Measurements from ENCODE around the gene SOX3. TPM values are rescaled to one million over a fixed set of nuclear protein-coding genes. Genes with fewer than 3 reads are reported as not detected.

Gene SOX3
- total RNA-seq, 2 experiments from 2014 or later = not detected

DNA sequence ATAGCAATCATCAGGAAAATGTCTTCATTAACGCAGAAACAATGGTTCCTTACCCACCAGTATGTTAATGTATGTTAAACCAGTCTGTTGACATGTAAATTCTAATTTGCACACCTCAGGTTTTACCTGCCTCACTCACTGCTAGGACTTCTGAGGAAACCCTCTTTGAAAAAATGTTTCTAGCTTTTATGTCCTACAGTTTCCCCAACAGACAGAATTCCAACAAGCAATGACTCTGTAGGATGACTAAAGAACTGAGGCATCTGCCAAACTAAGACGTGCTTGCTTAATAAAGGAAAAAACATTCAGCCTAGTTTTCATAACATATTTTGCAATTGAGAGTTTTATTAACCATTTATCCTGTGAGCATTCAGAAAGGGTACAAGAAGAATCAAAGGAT, 20.6 kb upstream of the SOX3 start:
- H3K9me2 ChIP-seq (ENCODE audit: insufficient read depth, low read length) = no peaks in the 10 kb centered on the region
- BruUV-seq (replicated peaks) = no TSS peak
- no peaks in the 10 kb centered on the region for H3K9me3 ChIP-seq (ENCODE audit: low read length)
- no peak overlapping the region for H3K4me3 ChIP-seq (ENCODE audit: low read depth, low read length, poor library complexity, severe bottlenecking)
- no peak for TF ChIP-seq EZH2phosphoT487 (IDR thresholded peaks at IDR 0.05; ENCODE audit: borderline replicate concordance, low read depth, low read length)
- TF ChIP-seq, protein P1, sequence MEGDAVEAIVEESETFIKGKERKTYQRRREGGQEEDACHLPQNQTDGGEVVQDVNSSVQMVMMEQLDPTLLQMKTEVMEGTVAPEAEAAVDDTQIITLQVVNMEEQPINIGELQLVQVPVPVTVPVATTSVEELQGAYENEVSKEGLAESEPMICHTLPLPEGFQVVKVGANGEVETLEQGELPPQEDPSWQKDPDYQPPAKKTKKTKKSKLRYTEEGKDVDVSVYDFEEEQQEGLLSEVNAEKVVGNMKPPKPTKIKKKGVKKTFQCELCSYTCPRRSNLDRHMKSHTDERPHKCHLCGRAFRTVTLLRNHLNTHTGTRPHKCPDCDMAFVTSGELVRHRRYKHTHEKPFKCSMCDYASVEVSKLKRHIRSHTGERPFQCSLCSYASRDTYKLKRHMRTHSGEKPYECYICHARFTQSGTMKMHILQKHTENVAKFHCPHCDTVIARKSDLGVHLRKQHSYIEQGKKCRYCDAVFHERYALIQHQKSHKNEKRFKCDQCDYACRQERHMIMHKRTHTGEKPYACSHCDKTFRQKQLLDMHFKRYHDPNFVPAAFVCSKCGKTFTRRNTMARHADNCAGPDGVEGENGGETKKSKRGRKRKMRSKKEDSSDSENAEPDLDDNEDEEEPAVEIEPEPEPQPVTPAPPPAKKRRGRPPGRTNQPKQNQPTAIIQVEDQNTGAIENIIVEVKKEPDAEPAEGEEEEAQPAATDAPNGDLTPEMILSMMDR (conservative IDR thresholded peaks at IDR 0.05; ENCODE audit: low read length) = no peak
- intact Hi-C loops (cut with micrococcal nuclease; ENCODE audit: unreplicated experiment) = no loop called here
- H3K4me2 ChIP-seq (ENCODE audit: low read length) = no peak overlapping the region
- no peak for DNase-seq (ENCODE audit: low spot score)
- no peaks in the 10 kb centered on the region for H3K79me2 ChIP-seq (ENCODE audit: insufficient read depth, low read depth, low read length)
- CTCF ChIA-PET (ENCODE audit: unreplicated experiment) = no interaction called here
- H3K36me3 ChIP-seq (ENCODE audit: insufficient read depth, low read length) = no peaks in the 10 kb centered on the region
- no peaks in the 10 kb centered on the region for H3K4me1 ChIP-seq (ENCODE audit: insufficient read depth, low read length, poor library complexity, severe bottlenecking)
- H2AFZ ChIP-seq (ENCODE audit: low read length) = no peak overlapping the region
- POLR2A ChIA-PET = no interaction called here
- no peaks in the 10 kb centered on the region for H4K20me1 ChIP-seq (ENCODE audit: insufficient read depth, low read length)
- no peak overlapping the region for H3K27ac ChIP-seq (ENCODE audit: low read depth, low read length, poor library complexity, severe bottlenecking)

DNA sequence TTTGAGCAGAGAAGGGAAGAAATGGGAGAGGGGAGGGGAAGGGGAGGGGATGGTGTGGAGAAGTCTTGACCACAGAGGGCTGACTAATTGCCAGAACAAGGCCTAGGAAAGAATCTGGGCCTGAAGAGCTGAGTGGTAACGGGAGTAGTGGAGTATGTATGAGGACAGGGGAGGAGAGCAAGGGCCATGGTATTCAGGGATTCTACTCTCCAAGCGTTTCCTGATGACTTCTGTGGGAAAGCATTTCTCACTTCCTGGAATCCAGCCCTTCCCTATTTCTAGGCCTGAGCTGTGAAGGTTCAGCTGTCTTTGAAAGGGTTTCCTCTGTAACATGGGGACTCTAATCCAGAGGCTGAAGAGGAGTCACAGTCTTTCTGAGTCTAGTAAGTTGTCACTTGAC, 19.7 kb upstream of the SOX3 start:
- no peak overlapping the region for H3K4me3 ChIP-seq (ENCODE audit: low read depth, low read length, poor library complexity, severe bottlenecking)
- H3K4me2 ChIP-seq (ENCODE audit: low read length) = no peak overlapping the region
- intact Hi-C loops (cut with micrococcal nuclease; ENCODE audit: unreplicated experiment) = no loop called here
- no peaks in the 10 kb centered on the region for H3K4me1 ChIP-seq (ENCODE audit: insufficient read depth, low read length, poor library complexity, severe bottlenecking)
- BruUV-seq (replicated peaks) = no TSS peak
- TF ChIP-seq EZH2phosphoT487 (IDR thresholded peaks at IDR 0.05; ENCODE audit: borderline replicate concordance, low read depth, low read length) = no peak
- TF ChIP-seq, protein P1 (conservative IDR thresholded peaks at IDR 0.05; ENCODE audit: low read length) = no peak
- H2AFZ ChIP-seq (ENCODE audit: low read length) = no peak overlapping the region
- CTCF ChIA-PET (ENCODE audit: unreplicated experiment) = no interaction called here
- no peak for DNase-seq (ENCODE audit: low spot score)
- H3K9me2 ChIP-seq (ENCODE audit: insufficient read depth, low read length) = no peaks in the 10 kb centered on the region
- H3K36me3 ChIP-seq (ENCODE audit: insufficient read depth, low read length) = no peaks in the 10 kb centered on the region
- H3K9me3 ChIP-seq (ENCODE audit: low read length) = no peaks in the 10 kb centered on the region
- no peaks in the 10 kb centered on the region for H3K79me2 ChIP-seq (ENCODE audit: insufficient read depth, low read depth, low read length)
- no peaks in the 10 kb centered on the region for H4K20me1 ChIP-seq (ENCODE audit: insufficient read depth, low read length)
- POLR2A ChIA-PET = interaction anchor here (1.0 kb wide), 1 partner anchor 15 kb away, joined by 4 read pairs; no protein-coding TSS in a partner anchor
- no peak overlapping the region for H3K27ac ChIP-seq (ENCODE audit: low read depth, low read length, poor library complexity, severe bottlenecking)

DNA sequence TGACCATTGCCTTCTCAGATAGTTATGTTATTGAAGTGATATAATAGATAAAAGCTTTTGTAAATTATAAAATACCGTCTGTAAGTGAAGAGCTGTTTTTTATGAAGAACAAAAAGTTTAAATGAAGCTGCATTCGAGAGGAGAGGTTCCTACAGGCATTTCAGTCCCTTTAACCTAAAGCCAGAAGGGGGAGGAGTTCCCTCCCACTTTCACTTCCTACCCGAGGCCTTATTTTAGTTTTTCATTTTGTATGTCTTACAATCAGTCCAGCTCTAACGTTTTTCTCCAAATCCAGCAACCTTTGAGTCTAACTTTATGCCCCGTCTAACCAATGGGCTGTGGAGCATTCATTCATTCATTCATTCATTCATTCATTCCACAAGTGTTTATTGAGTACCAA, 16.5 kb upstream of the SOX3 start:
- TF ChIP-seq, protein P1 (conservative IDR thresholded peaks at IDR 0.05; ENCODE audit: low read length) = no peak
- TF ChIP-seq EZH2phosphoT487 (IDR thresholded peaks at IDR 0.05; ENCODE audit: borderline replicate concordance, low read depth, low read length) = no peak
- intact Hi-C loops (cut with micrococcal nuclease; ENCODE audit: unreplicated experiment) = no loop called here
- Histone ChIP-seq H3K79me2 (ENCODE audit: insufficient read depth, low read depth, low read length) (no peaks in the 10 kb centered on the region), H2AFZ (ENCODE audit: low read length) (no peak overlapping the region), H3K9me3 (ENCODE audit: low read length) (no peaks in the 10 kb centered on the region), H3K9me2 (ENCODE audit: insufficient read depth, low read length) (no peaks in the 10 kb centered on the region), H3K4me1 (ENCODE audit: insufficient read depth, low read length, poor library complexity, severe bottlenecking) (no peaks in the 10 kb centered on the region), H3K27ac (ENCODE audit: low read depth, low read length, poor library complexity, severe bottlenecking) (no peak overlapping the region), H3K4me2 (ENCODE audit: low read length) (no peak overlapping the region), H3K4me3 (ENCODE audit: low read depth, low read length, poor library complexity, severe bottlenecking) (no peak overlapping the region), H4K20me1 (ENCODE audit: insufficient read depth, low read length) (no peaks in the 10 kb centered on the region), H3K36me3 (ENCODE audit: insufficient read depth, low read length) (no peaks in the 10 kb centered on the region)
- ChIA-PET CTCF (ENCODE audit: unreplicated experiment) (no interaction called here), POLR2A (no interaction called here)
- peak; percentile 0 for DNase-seq (ENCODE audit: low spot score)
- no TSS peak for BruUV-seq (replicated peaks)

Data from OCI-LY7 (cell line).